ENCODE measurements around the gene SETBP1.

SETBP1 gene

DNA sequence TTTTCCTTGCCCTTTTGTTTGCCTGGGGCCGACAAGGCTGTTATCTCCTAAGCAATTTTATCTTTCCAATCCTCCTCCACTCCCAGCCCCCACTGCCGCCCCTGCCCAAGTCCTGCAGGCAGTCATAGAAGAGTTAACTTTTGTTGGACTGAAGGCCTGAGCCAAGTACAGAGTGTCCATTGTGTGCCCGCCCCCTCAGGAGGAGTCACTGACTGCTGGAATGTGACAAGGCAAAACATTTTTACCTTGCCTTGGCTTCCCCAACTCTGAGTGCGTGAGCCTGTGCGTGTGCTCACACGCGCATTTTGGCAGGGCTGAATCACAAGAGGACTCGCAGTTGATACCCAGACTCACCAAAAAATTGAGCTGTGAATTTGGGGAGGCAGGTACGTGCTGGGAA is 16.2 kb downstream of the SETBP1 start:
- H3K36me3 ChIP-seq (ENCODE audit: insufficient read depth, insufficient read length, low read length) = peaks cover 4% of the 10 kb centered on the region
- H3K27me3 ChIP-seq (ENCODE audit: insufficient read depth, insufficient read length) = no peaks in the 10 kb centered on the region

DNA sequence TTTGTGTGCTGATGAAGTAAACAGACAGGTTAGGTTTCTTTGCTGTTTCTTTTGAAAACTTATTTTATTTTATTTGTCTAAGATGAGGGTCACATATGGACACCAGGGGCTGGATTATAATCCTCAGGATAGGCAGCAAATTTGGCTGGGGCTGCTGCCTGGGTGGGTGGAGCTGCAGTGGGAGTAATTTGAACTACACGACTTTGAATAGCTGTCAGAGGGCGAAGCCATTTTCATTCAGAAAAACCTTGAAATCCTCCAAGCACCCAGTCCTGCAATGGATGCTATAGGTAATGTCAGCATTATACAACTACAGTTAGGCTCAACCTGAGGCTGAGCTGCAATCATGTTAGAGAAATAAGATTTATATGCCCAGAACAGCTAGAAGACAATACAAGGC is 16.6 kb downstream of the SETBP1 start:
- no peak for TF ChIP-seq SUZ12 (IDR thresholded peaks at IDR 0.05; ENCODE audit: extremely low read depth, insufficient read depth, insufficient read length)
- TF ChIP-seq ZNF274 (IDR thresholded peaks at IDR 0.05; ENCODE audit: low read depth, low read length) = no peak
- no peak for TF ChIP-seq YY1 (IDR thresholded peaks at IDR 0.05; ENCODE audit: insufficient read depth, insufficient read length)
- H3K4me3 ChIP-seq (ENCODE audit: insufficient read length, low read depth) = no peak overlapping the region
- H3K27me3 ChIP-seq (ENCODE audit: insufficient read depth, insufficient read length) = no peaks in the 10 kb centered on the region
- peaks cover 6% of the 10 kb centered on the region for H3K36me3 ChIP-seq (ENCODE audit: insufficient read depth, insufficient read length, low read length)
- H3K9ac ChIP-seq (ENCODE audit: insufficient read length, low read depth) = no peak overlapping the region
- DNase-seq (ENCODE audit: low read depth, low spot score) = no peak
- H3K4me1 ChIP-seq (ENCODE audit: insufficient read depth, insufficient read length) = no peaks in the 10 kb centered on the region
- H3K9me3 ChIP-seq (ENCODE audit: insufficient read depth, low read length) = no peaks in the 10 kb centered on the region

More for the DNA sequence above, 16.2 kb downstream of the SETBP1 start:
- Histone ChIP-seq H3K4me1 (ENCODE audit: insufficient read depth, insufficient read length) (no peaks in the 10 kb centered on the region), H3K4me3 (ENCODE audit: insufficient read length, low read depth) (no peak overlapping the region), H3K9me3 (ENCODE audit: insufficient read depth, low read length) (no peaks in the 10 kb centered on the region), H3K9ac (ENCODE audit: insufficient read length, low read depth) (no peak overlapping the region)
- TF ChIP-seq YY1 (IDR thresholded peaks at IDR 0.05; ENCODE audit: insufficient read depth, insufficient read length) = no peak
- TF ChIP-seq SUZ12 (IDR thresholded peaks at IDR 0.05; ENCODE audit: extremely low read depth, insufficient read depth, insufficient read length) = no peak
- TF ChIP-seq ZNF274 (IDR thresholded peaks at IDR 0.05; ENCODE audit: low read depth, low read length) = no peak
- no peak for DNase-seq (ENCODE audit: low read depth, low spot score)

- peaks cover 6% of the 10 kb centered on the region for H3K36me3 ChIP-seq (ENCODE audit: insufficient read depth, insufficient read length, low read length)
- no peak overlapping the region for H3K4me3 ChIP-seq (ENCODE audit: insufficient read length, low read depth)
- no peak overlapping the region for H3K9ac ChIP-seq (ENCODE audit: insufficient read length, low read depth)
- TF ChIP-seq YY1 (IDR thresholded peaks at IDR 0.05; ENCODE audit: insufficient read depth, insufficient read length) (no peak), SUZ12 (IDR thresholded peaks at IDR 0.05; ENCODE audit: extremely low read depth, insufficient read depth, insufficient read length) (no peak), ZNF274 (IDR thresholded peaks at IDR 0.05; ENCODE audit: low read depth, low read length) (no peak)
- H3K4me1 ChIP-seq (ENCODE audit: insufficient read depth, insufficient read length) = peaks cover 2% of the 10 kb centered on the region
- H3K9me3 ChIP-seq (ENCODE audit: insufficient read depth, low read length) = no peaks in the 10 kb centered on the region
- H3K27me3 ChIP-seq (ENCODE audit: insufficient read depth, insufficient read length) = no peaks in the 10 kb centered on the region
- DNase-seq (ENCODE audit: low read depth, low spot score) = no peak
These were observed 17.8 kb downstream of the SETBP1 start for GRCh38 chr18:44698518-44698917.

DNA sequence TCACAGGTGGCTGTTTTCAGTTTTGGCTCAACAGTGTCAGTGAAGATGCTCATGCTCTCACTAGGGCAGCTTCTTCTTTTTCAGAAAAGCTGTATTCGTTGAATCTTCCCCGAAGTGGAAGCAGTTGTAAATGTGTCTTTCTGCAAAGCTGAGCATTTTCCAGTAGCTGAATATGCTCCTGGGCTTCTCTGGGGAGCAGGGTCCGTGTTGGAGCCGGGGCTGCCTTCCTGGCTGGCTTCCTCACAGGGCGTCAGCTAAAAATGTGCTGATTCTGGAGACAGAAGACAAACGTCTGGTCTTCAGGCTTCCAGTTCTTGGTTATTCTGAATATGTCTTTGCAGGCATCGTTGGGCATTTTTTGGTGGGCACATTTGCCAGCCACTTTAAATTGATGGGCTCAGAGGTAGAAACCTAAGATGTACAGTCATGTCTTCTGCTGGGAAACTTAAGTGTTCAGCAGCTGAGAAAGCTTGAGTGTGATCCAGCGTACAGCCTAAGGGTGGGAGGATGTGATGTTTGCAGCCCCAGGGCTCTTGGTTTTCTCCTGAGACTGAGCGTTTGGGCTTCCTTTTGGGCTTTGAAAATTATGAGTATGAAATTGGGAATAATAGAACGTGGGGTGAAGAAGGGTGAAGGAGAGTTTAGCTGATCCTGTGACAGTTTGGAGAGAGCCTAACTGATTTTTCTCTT is 19.0 kb downstream of the SETBP1 start:
- Histone ChIP-seq H3K9me3 (ENCODE audit: insufficient read depth, low read length) (no peaks in the 10 kb centered on the region), H3K36me3 (ENCODE audit: insufficient read depth, insufficient read length, low read length) (peaks cover 11% of the 10 kb centered on the region), H3K9ac (ENCODE audit: insufficient read length, low read depth) (no peak overlapping the region), H3K27me3 (ENCODE audit: insufficient read depth, insufficient read length) (no peaks in the 10 kb centered on the region), H3K4me1 (ENCODE audit: insufficient read depth, insufficient read length) (peaks cover 3% of the 10 kb centered on the region), H3K4me3 (ENCODE audit: insufficient read length, low read depth) (no peak overlapping the region)
- TF ChIP-seq SUZ12 (IDR thresholded peaks at IDR 0.05; ENCODE audit: extremely low read depth, insufficient read depth, insufficient read length) = no peak
- no peak for TF ChIP-seq ZNF274 (IDR thresholded peaks at IDR 0.05; ENCODE audit: low read depth, low read length)
- TF ChIP-seq YY1 (IDR thresholded peaks at IDR 0.05; ENCODE audit: insufficient read depth, insufficient read length) = no peak
- DNase-seq (ENCODE audit: low read depth, low spot score) = no peak

DNA sequence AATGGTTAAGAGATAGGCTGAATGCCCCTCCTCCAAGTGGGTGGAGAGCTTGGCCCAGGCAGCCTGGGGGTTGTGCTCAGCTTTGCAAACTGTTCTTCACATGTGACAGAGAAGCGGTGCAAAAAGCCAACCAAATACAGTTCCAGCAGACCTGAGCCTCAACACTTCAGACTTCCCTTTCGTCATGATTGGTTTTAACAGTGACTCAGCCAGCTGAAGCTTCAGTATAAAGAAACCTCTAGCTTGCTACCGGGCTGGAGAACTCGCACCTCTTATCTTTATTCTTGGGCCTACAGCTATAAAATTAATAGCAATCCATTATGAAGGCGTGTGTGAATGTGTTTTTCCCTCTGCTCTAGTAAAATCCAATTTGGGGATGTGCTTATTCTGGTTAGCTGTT is 20.0 kb downstream of the SETBP1 start:
- DNase-seq (ENCODE audit: low read depth, low spot score) = no peak
- Histone ChIP-seq H3K9me3 (ENCODE audit: insufficient read depth, low read length) (no peaks in the 10 kb centered on the region), H3K36me3 (ENCODE audit: insufficient read depth, insufficient read length, low read length) (peaks cover 17% of the 10 kb centered on the region), H3K9ac (ENCODE audit: insufficient read length, low read depth) (no peak overlapping the region), H3K4me3 (ENCODE audit: insufficient read length, low read depth) (no peak overlapping the region), H3K27me3 (ENCODE audit: insufficient read depth, insufficient read length) (no peaks in the 10 kb centered on the region), H3K4me1 (ENCODE audit: insufficient read depth, insufficient read length) (peaks cover 3% of the 10 kb centered on the region)
- TF ChIP-seq ZNF274 (IDR thresholded peaks at IDR 0.05; ENCODE audit: low read depth, low read length) (no peak), SUZ12 (IDR thresholded peaks at IDR 0.05; ENCODE audit: extremely low read depth, insufficient read depth, insufficient read length) (no peak), YY1 (IDR thresholded peaks at IDR 0.05; ENCODE audit: insufficient read depth, insufficient read length) (no peak)

- Histone ChIP-seq H3K4me1 (ENCODE audit: insufficient read depth, insufficient read length) (peaks cover 3% of the 10 kb centered on the region), H3K36me3 (ENCODE audit: insufficient read depth, insufficient read length, low read length) (peaks cover 17% of the 10 kb centered on the region), H3K9me3 (ENCODE audit: insufficient read depth, low read length) (no peaks in the 10 kb centered on the region), H3K9ac (ENCODE audit: insufficient read length, low read depth) (no peak overlapping the region), H3K27me3 (ENCODE audit: insufficient read depth, insufficient read length) (no peaks in the 10 kb centered on the region), H3K4me3 (ENCODE audit: insufficient read length, low read depth) (no peak overlapping the region)
- no peak for TF ChIP-seq YY1 (IDR thresholded peaks at IDR 0.05; ENCODE audit: insufficient read depth, insufficient read length)
- no peak for DNase-seq (ENCODE audit: low read depth, low spot score)
These were observed 20.5 kb downstream of the SETBP1 start for GRCh38 chr18:44701227-44701626.

GRCh38 chr18:44702594-44702993 is 21.9 kb downstream of the SETBP1 start:
- Histone ChIP-seq H3K4me3 (ENCODE audit: insufficient read length, low read depth) (no peak overlapping the region), H3K4me1 (ENCODE audit: insufficient read depth, insufficient read length) (peaks cover 3% of the 10 kb centered on the region), H3K27me3 (ENCODE audit: insufficient read depth, insufficient read length) (no peaks in the 10 kb centered on the region), H3K36me3 (ENCODE audit: insufficient read depth, insufficient read length, low read length) (peaks cover 17% of the 10 kb centered on the region), H3K9me3 (ENCODE audit: insufficient read depth, low read length) (no peaks in the 10 kb centered on the region), H3K9ac (ENCODE audit: insufficient read length, low read depth) (no peak overlapping the region)
- TF ChIP-seq YY1 (IDR thresholded peaks at IDR 0.05; ENCODE audit: insufficient read depth, insufficient read length) = no peak
- TF ChIP-seq ZNF274 (IDR thresholded peaks at IDR 0.05; ENCODE audit: low read depth, low read length) = no peak
- TF ChIP-seq SUZ12 (IDR thresholded peaks at IDR 0.05; ENCODE audit: extremely low read depth, insufficient read depth, insufficient read length) = no peak
- DNase-seq (ENCODE audit: low read depth, low spot score) = no peak
